HCT116 (cell line): ENCODE measurements around the gene NPFF. TPM values are rescaled to one million over a fixed set of nuclear protein-coding genes. Genes with fewer than 3 reads are reported as not detected.

ENCODE experiments used
- ATAC-seq: fragments of 200-7000 bp; cut with Tn5 transposase; 2 replicates; pipeline ENCODE4 v1.9.1; 2020; ENCODE audit warnings: mild to moderate bottlenecking, moderate library complexity
- BruUV-seq: library from RNA; stranded (reverse); fragments of 400-500 nt; replicated peaks from 2 replicates; lab custom pipeline; 2021; lab: Mats Ljungman, UMichigan
- CTCF ChIA-PET: fragments of 300-600 bp; sonication (Branson Sonifier 250); formaldehyde crosslinking; loops from one replicate; lab custom pipeline; 2021; ENCODE audit warnings: antibody characterized with exemption; lab: Charles Lee
- POLR2A ChIA-PET: fragments of 300-600, 350-600 bp; sonication (Branson Sonifier 250); formaldehyde crosslinking; loops from one replicate; lab custom pipeline; 2021; ENCODE audit warnings: antibody characterized with exemption; lab: Charles Lee
- RAD21 ChIA-PET, 2 experiments: fragments of 300-600 bp; sonication (Branson Sonifier 250); formaldehyde crosslinking; loops; one replicate each; lab custom pipeline; 2023; ENCODE audit warnings: low total read pairs in 2 of 2; ENCODE audit not compliant: uncharacterized antibody in 2 of 2, unreplicated experiment in 2 of 2, low non-redundant PET in 1 of 2; lab: Charles Lee
- DNase-seq: peaks from one replicate; pipeline ENCODE4 v3.0.0-alpha.2; 2010; ENCODE audit warnings: low read depth, low spot score
- H2AFZ ChIP-seq: fragments of 200-600 bp; shearing (Covaris generic), sonication (generic); 2 replicates; pipeline ENCODE4 v1.6.1; 2017; ENCODE audit warnings: low read depth, mixed run types, mixed read lengths, antibody characterized with exemption, low read length; ENCODE audit not compliant: poor library complexity, severe bottlenecking
- H3K27ac ChIP-seq: 2 replicates; pipeline ENCODE4 v1.5.1; 2012; ENCODE audit warnings: low read depth, low read length
- H3K27me3 ChIP-seq: fragments of 200-600 bp; sonication (generic); 2 replicates; pipeline ENCODE4 v1.6.1; 2016; ENCODE audit warnings: mixed run types, low read length, mixed read lengths; ENCODE audit not compliant: insufficient read depth
- H3K36me3 ChIP-seq, 2 experiments: fragments of 200-500 bp in 1 of 2; fragments of 200-600 bp in 1 of 2; sonication (Bioruptor generic) in 1 of 2; sonication (generic) in 1 of 2; 2 replicates each; pipeline versions ENCODE4 v1.5.1 to v1.6.1; 2014 to 2016; ENCODE audit warnings: low read length in 2 of 2, inconsistent platforms in 1 of 2, mixed read lengths in 1 of 2, mixed run types in 1 of 2; ENCODE audit not compliant: insufficient read depth in 2 of 2, control insufficient read depth in 1 of 2
- H3K4me1 ChIP-seq, 2 experiments: fragments of 200-600 bp in 1 of 2; sonication (generic) in 1 of 2; 2 replicates each; pipeline versions ENCODE4 v1.5.1 to v1.6.1; 2012 to 2017; ENCODE audit warnings: low read length in 2 of 2, inconsistent platforms in 1 of 2, mild to moderate bottlenecking in 1 of 2, mixed read lengths in 1 of 2, mixed run types in 1 of 2, moderate library complexity in 1 of 2; ENCODE audit not compliant: insufficient read depth in 2 of 2, control insufficient read depth in 1 of 2
- H3K4me2 ChIP-seq: fragments of 200-600 bp; sonication (generic); 2 replicates; pipeline ENCODE4 v1.6.1; 2017; ENCODE audit warnings: mixed run types, low read length, mixed read lengths
- H3K4me3 ChIP-seq, 2 experiments: fragments of 200-600 bp in 1 of 2; sonication (generic) in 1 of 2; replicated peaks in 1 of 2; 2 replicates each; pipeline ENCODE4 v1.5.1; 2011 to 2016; ENCODE audit warnings: low read length in 2 of 2, control low read depth in 1 of 2, low read depth in 1 of 2, mild to moderate bottlenecking in 1 of 2, mixed read lengths in 1 of 2, mixed run types in 1 of 2
- H3K79me2 ChIP-seq: fragments of 200-600 bp; sonication (generic); 2 replicates; pipeline ENCODE4 v1.6.1; 2017; ENCODE audit warnings: mild to moderate bottlenecking, mixed run types, low read length, moderate library complexity, mixed read lengths; ENCODE audit not compliant: insufficient read depth
- H3K9ac ChIP-seq: fragments of 200-600 bp; sonication (generic); 2 replicates; pipeline ENCODE4 v1.6.1; 2016; ENCODE audit warnings: low read length, mixed read lengths
- H3K9me2 ChIP-seq: fragments of 200-600 bp; sonication (generic), shearing (Covaris generic); 2 replicates; pipeline ENCODE4 v1.6.1; 2017; ENCODE audit warnings: mixed run types, mild to moderate bottlenecking, moderate library complexity; ENCODE audit not compliant: insufficient read depth
- H3K9me3 ChIP-seq, 2 experiments: fragments of 200-500 bp in 1 of 2; fragments of 200-600 bp in 1 of 2; sonication (Bioruptor generic) in 1 of 2; sonication (generic) in 1 of 2; 2 replicates each; pipeline ENCODE4 v1.6.1; 2014 to 2017; ENCODE audit warnings: low read length in 2 of 2, mixed read lengths in 2 of 2, inconsistent platforms in 1 of 2, low read depth in 1 of 2, mild to moderate bottlenecking in 1 of 2, mixed run types in 1 of 2, moderate library complexity in 1 of 2; ENCODE audit not compliant: control insufficient read depth in 1 of 2, insufficient read depth in 1 of 2
- H4K20me1 ChIP-seq: fragments of 200-600 bp; sonication (generic), shearing (Covaris generic); 2 replicates; pipeline ENCODE4 v1.6.1; 2017; ENCODE audit warnings: mixed run types, mild to moderate bottlenecking, moderate library complexity; ENCODE audit not compliant: insufficient read depth
- ATF3 ChIP-seq: IDR thresholded peaks from 2 replicates; pipeline ENCODE4 v1.6.1; 2012
- CBX3 ChIP-seq: IDR thresholded peaks from 2 replicates; pipeline ENCODE4 v1.6.1; 2012; ENCODE audit warnings: low read depth
- ELF1 ChIP-seq: IDR thresholded peaks from 2 replicates; pipeline ENCODE4 v1.6.1; 2012; ENCODE audit warnings: low read depth, borderline replicate concordance
- EZH2 ChIP-seq: fragments of 200-600 bp; sonication (generic); IDR thresholded peaks from 2 replicates; pipeline ENCODE4 v1.6.1; 2017; ENCODE audit warnings: antibody characterized with exemption, mixed run types
- FOSL1 ChIP-seq: IDR thresholded peaks from 2 replicates; pipeline ENCODE4 v1.6.1; 2012; ENCODE audit warnings: low read depth
- JUND ChIP-seq: IDR thresholded peaks from 2 replicates; pipeline ENCODE4 v1.6.1; 2012
- MAX ChIP-seq: IDR thresholded peaks from 2 replicates; pipeline ENCODE4 v1.6.1; 2012
- POLR2A ChIP-seq: IDR thresholded peaks from 2 replicates; pipeline ENCODE4 v1.7.0; 2011; ENCODE audit warnings: borderline replicate concordance; ENCODE audit not compliant: insufficient read depth, insufficient read length; ENCODE audit errors: extremely low read depth
- POLR2AphosphoS5 ChIP-seq: IDR thresholded peaks from 2 replicates; pipeline ENCODE4 v1.6.1; 2011; ENCODE audit warnings: mild to moderate bottlenecking, low read depth, low read length, moderate library complexity
- RAD21 ChIP-seq: IDR thresholded peaks from 2 replicates; pipeline ENCODE4 v1.6.1; 2012; ENCODE audit warnings: low read depth, mild to moderate bottlenecking
- REST ChIP-seq: IDR thresholded peaks from 2 replicates; pipeline ENCODE4 v1.6.1; 2012; ENCODE audit warnings: low read depth
- SIN3A ChIP-seq: IDR thresholded peaks from 2 replicates; pipeline ENCODE4 v1.6.1; 2012; ENCODE audit warnings: low read depth
- SP1 ChIP-seq: IDR thresholded peaks from 2 replicates; pipeline ENCODE4 v1.6.1; 2012; ENCODE audit warnings: low read depth
- SRF ChIP-seq: IDR thresholded peaks from 2 replicates; pipeline ENCODE4 v1.6.1; 2012; ENCODE audit warnings: low read depth
- TCF7L2 ChIP-seq: IDR thresholded peaks from 2 replicates; pipeline ENCODE4 v1.7.0; 2011; ENCODE audit warnings: borderline replicate concordance, inconsistent platforms; ENCODE audit not compliant: insufficient read depth, insufficient read length; ENCODE audit errors: extremely low read depth
- ZBTB33 ChIP-seq: IDR thresholded peaks from 2 replicates; pipeline ENCODE4 v1.6.1; 2011; ENCODE audit warnings: mild to moderate bottlenecking, low read length, moderate library complexity; ENCODE audit not compliant: insufficient replicate concordance; ENCODE audit errors: extremely low read depth
- ZFX ChIP-seq: fragments of 450-650 bp; IDR thresholded peaks from 2 replicates; pipeline ENCODE4 v1.6.1; 2017
- ZNF274 ChIP-seq: fragments of 200-500 bp; sonication (Bioruptor generic); IDR thresholded peaks from 2 replicates; pipeline ENCODE4 v1.6.1; 2014; ENCODE audit warnings: mild to moderate bottlenecking, low read depth, low read length, inconsistent platforms
- intact Hi-C: fragments of 100-400 bp; cut with micrococcal nuclease; formaldehyde crosslinking; loops from 2 replicates; pipeline ENCODE4 v1.10.0; 2022
- total RNA-seq: library from RNA; stranded (reverse); gene quantifications from one replicate; pipeline ENCODE4 v1.2.1, GENCODE V29; 2021; ENCODE audit not compliant: unreplicated experiment

NPFF gene
- total RNA-seq, 1 experiment from 2014 or later: not detected

DNA sequence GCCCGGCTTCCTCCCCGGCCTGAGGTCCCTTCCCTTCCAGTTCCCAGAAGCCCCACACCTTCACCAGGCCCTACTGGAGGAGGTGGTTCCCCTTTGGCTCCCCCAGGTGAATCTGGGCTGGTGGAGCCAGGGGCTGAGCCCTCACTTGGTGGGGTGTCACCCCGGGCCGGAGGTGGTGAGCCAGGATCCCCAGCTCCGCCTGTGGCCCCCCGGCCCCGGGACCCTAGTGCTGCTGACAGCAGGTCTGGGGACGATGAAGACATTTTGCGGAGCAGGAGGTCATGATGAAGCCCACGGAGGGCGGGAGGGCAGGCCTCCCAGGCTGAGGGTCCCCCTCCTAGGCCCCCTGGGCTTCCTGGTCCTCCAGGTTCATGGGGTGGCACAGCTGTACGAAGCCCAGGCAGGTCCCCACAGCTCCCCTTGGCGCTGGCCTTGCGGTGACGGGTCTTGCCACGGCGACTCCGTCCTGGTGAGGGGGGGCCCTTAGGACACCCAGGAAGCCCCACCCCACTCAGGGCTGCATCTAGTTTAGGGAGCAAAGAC is 24.6 kb downstream of the NPFF start:
- H2AFZ ChIP-seq: no peak overlapping the region
- H3K4me1 ChIP-seq: peaks cover 0 to 34% of the 10 kb centered on the region in 2 experiments; a peak in 2 of 4 replicates
- intact Hi-C loops: no loop called here
- no peaks in the 10 kb centered on the region for H3K9me2 ChIP-seq
- ChIA-PET CTCF (interaction anchor here (1.4 to 1.8 kb wide), 3 partner anchors 9 to 130 kb away, joined by 3 to 8 read pairs (median 4); no protein-coding TSS in a partner anchor), POLR2A (interaction anchor here (1.1 kb wide), 1 partner anchor 9 kb away, joined by 5 read pairs; no protein-coding TSS in a partner anchor), RAD21 (no interaction called here)
- no TSS peak for BruUV-seq
- H3K27ac ChIP-seq: no peak overlapping the region
- ATAC-seq (peak; percentile 3; the same call in 1 of the 2 replicates), DNase-seq (no peak)
- H3K4me2 ChIP-seq: no peak overlapping the region
- H3K4me3 ChIP-seq: no peak overlapping the region
- peaks cover 44 to 62% of the 10 kb centered on the region in 2 experiments for H3K36me3 ChIP-seq
- H4K20me1 ChIP-seq: peaks cover 22% of the 10 kb centered on the region; the same call in 1 of the 2 replicates
- H3K9ac ChIP-seq: no peak overlapping the region
- no peaks in the 10 kb centered on the region for H3K27me3 ChIP-seq
- peaks cover 31% of the 10 kb centered on the region for H3K79me2 ChIP-seq
- TF ChIP-seq REST (no peak), ZNF274 (no peak), JUND (no peak), SIN3A (no peak), TCF7L2 (no peak), SRF (no peak), POLR2A (no peak), EZH2 (no peak), FOSL1 (no peak), RAD21 (no peak), ZBTB33 (no peak), CBX3 (no peak), ZFX (no peak), SP1 (no peak), POLR2AphosphoS5 (no peak; the same call in 1 of the 2 replicates), ELF1 (no peak), ATF3 (no peak), MAX (no peak)
- H3K9me3 ChIP-seq: no peaks in the 10 kb centered on the region
